Measurements from ENCODE around the gene MED26.

Gene MED26

DNA sequence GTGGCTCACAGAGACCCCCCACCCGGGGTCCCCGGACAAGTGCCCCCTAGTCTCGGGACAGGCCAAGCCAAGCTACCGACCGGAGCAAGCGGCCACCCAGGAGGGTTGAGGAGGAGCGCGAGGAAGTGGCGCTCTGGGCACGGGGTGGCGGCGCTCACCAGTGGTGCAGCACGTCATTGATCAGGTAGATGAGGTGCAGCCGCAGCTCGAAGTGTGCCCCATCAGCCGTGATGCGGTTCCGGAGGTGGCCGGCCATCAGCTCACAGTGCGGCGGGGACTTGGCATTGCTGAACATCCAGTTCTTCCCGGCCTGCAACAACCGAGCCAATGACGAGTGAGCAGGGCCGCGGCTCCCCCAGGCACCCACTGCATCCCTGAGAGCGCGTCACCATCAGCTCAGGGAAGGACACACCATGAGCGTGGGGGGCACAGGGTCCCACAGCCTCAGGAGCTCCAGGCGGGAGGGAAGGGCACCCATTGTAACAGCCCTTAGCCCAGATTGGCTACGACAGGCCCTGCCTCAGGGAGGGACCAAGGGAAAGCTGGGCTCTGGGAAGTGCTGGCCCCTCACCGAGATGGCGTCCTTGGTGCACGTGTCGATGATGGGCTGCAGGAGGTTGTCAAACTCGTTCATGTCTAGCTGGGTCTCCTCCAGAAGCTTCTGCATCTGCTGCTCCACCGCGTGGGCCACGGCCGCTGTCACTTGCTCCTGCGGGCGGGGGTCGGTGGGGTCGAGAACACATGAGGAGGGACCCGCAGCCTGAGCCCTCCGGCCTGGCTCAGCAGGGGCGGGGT, 95.4 kb downstream of the MED26 start:
- DNase-seq = no peak

- DNase-seq = no peak
Measured at GRCh38 chr19:16531380-16531669, 96.7 kb downstream of the MED26 start.

GRCh38 chr19:16530540-16531379, 97.2 kb downstream of the MED26 start:
- no peak for DNase-seq

DNA sequence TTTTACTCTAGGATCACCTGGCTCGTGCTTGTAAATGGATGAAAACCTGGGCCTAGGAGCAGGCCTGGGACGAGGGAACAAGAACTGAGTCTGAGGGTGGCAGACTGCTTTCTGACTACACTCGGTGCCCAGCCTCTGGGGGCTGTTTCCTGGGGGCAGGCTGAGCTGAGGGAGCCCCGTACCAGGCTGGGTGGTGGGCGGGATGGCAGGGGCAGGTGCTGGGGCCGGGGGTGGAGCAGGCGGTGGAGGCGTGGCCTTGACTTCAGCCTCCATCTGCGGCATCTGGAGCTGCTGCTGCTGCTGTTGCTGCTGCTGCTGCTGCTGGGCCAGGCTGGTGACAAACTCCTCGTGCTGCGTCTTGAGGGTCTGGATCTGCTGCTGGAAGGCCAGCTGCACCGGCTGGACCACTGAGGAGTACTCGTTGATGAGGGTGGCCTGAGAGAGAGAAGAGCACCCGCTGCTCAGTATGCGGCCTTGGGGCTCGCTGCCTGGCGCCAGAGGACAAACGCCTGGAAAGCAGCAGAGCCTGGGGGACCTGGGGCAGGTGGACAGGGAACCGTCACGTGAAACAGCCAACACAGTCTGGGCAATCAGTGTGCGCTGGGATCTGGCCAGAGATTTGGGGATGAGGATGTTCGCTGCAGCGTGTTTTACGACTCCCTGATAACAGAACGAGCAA, 98.4 kb downstream of the MED26 start:
- DNase-seq = no peak

DNA sequence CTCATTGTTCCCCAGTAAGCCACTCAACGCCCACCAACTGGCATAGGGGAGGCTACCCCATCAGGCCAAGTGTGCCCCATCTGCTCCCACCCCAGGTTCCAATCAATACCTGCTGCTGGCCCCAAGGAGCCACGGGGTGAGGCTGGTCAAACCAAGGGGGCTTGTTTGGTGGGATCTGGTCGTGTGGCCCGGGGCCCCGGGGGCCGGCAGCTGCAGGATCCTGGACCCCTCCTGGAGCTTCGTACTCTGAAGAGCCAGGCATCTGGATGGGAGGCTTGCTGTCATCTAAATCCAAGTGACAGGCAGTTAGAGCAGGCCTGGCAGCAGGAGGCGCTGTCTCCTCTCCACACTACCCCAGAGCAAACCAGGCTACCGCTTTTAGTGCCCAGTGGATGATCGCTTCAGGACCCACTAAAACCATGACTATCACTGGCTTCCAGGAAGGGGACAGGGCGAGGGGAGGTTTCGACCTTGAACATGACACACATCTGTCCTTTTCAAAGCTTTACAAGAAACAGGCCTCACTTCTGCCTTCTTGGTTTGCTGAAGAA, 100.0 kb downstream of the MED26 start:
- DNase-seq = no peak

DNA sequence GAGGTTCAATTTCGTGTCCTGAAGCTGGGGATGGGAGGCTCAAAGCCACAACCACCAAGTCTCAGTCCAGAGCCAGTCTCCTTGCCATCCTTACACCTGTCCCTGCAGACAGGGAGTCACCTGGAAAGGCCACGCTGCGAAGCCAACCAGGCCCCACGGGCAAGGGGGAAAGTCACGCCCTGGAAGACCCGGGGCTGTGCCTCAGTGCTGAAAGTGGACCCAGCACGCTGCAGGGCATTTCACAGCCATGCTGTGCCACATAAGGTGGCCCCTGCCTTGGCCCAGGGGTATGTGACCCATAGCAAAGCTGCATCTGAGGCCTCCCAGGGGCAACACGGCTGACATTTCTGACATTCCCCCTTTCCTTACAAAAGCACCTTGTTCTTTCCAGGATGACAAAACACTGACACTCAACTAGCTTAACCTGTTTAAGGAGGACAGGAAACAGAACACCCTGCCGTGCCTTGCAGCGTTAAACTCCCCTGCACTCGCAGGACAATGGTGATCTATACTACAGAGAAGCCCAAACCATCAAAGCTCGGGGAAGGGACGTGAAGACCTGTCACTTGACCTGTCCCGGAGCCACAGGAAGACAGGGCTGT, 100.6 kb downstream of the MED26 start:
- DNase-seq = no peak

DNA sequence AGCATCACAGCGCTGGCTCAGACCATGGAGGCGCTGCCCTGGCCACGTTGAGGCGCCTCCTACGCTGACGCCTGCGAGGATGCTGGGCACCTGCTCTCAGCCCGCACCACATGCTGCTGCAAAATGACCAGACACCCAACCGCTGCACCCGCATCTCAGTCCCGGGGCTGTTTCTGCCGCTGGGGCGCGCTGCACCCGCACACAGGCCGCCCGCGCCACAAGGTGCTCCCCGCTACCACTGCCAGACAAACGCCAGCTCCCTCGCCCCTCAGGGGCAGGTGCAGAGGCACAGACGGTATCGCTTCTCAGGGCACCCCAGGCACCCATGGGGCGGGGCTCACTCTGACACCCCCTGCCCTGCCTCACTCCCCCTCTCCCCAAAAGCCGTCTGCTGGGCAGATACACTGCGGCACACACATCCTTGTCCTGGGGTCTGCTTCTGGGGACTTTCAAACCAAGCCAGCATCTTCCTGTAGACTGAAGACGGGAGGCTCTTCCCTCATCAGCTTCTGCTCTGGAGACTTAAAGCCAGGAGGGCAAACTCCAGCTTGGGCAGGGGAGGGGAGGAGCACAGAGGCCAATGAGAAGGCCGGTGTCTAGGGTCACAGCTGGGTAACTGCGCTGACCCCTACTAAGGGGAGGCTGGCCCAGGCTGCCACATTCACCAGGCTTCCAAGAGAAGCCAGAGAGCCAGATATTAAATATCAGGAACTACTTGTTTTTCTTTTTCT, 102.1 kb downstream of the MED26 start:
- no peak for DNase-seq

DNA sequence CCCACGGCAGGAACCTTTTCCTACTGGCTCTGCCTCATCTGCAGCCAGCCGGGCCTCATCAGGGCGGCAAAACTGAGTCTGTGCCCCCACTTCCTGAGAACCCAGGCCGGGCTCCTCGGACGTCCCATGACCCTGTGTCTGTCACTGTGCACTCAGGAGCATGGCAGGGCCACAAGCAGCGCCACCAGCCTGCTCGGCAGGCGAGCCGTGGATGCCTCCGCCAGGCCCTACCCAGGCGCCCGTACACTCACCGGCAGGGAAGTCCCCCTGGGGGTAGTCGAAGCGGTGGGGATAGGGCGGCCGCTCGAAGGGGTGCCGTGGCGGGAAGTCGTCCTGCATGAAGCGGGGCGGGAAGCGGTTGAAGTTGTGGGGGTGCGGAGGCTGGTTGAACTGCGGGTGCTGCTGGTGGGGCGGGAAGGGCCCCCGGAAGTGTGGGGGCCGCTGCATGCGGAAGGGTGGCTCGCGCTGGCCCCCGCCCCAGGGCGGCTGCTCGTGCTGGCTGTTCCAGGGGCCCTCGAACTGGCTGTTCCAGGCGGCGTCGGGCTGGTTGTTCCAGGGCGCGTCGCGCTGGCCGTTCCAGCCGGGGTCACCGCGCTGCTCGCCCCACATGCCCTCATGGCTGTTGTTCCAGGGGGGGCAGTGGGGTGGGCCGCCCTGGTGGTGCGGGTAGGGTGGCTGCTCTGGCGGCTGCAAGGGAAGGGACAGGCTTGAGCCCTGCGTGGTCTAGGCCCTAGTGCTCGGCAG, 102.8 kb downstream of the MED26 start:
- no peak for DNase-seq
